ENCODE results near the gene PKDCC. TPM values are rescaled to one million over a fixed set of nuclear protein-coding genes. Genes with fewer than 3 reads are reported as not detected.

PKDCC gene
- total RNA-seq, 1 experiment from 2014 or later = 322 TPM

DNA sequence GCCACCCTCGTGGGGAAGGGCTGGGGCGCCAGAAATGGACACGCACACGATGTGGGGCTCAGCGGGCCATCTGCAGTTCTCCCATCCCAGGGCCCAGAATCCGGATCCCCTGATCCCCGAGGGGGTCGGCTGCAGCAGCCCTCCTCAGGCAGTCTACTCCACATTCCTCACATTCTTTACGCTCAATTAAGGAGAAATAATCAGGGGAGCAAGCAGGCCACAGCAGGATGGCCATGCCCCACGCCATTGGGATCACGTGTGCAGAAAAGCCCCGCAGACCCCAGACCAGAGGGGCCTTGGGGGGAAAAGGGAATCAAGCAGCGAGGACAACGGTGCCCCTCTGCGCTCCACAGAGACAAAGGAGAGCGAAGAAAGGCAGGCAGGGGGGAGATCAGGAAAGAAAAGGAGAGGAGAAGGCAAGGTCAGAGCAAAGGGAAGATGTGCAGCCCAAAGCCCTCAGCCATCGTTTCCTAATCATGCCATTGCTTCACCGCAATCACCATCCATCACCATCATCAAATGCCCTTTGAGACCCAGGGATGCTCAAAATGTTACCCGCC is 17.5 kb upstream of the PKDCC start:
- Mint-ChIP-seq H3K4me1 (ENCODE audit: low read depth, unreplicated experiment) (peaks cover 43% of the 10 kb centered on the region), H3K27me3 (ENCODE audit: insufficient read depth, unreplicated experiment) (no peaks in the 10 kb centered on the region), H3K36me3 (ENCODE audit: insufficient read depth, unreplicated experiment) (peaks cover 7% of the 10 kb centered on the region), H3K27ac (ENCODE audit: unreplicated experiment) (peak overlapping the region; percentile 74), H3K4me3 (ENCODE audit: unreplicated experiment) (no peak overlapping the region), H3K9me3 (ENCODE audit: unreplicated experiment) (no peaks in the 10 kb centered on the region)
- Histone ChIP-seq H3K9me3 (no peaks in the 10 kb centered on the region), H3K4me1 (peaks cover 42% of the 10 kb centered on the region), H3K4me3 (ENCODE audit: low read depth, low read length) (no peak overlapping the region), H3K27me3 (replicated peaks; ENCODE audit: control insufficient read depth, insufficient read depth, low read length) (no peaks in the 10 kb centered on the region), H3K36me3 (ENCODE audit: control insufficient read depth, insufficient read depth, low read length) (no peaks in the 10 kb centered on the region)
- POLR2A ChIA-PET = no interaction called here
- TF ChIP-seq CTCF (IDR thresholded peaks at IDR 0.05; ENCODE audit: insufficient read depth in 1 of 2, low read depth in 1 of 2, low read length in 1 of 2, severe bottlenecking in 1 of 2, unreplicated experiment in 1 of 2) = no peak
- intact Hi-C loops (cut with micrococcal nuclease; ENCODE audit: unreplicated experiment) = no loop called here
- CTCF ChIA-PET = no interaction called here
- BruUV-seq (replicated peaks) = no TSS peak
- DNase-seq = no peak

DNA sequence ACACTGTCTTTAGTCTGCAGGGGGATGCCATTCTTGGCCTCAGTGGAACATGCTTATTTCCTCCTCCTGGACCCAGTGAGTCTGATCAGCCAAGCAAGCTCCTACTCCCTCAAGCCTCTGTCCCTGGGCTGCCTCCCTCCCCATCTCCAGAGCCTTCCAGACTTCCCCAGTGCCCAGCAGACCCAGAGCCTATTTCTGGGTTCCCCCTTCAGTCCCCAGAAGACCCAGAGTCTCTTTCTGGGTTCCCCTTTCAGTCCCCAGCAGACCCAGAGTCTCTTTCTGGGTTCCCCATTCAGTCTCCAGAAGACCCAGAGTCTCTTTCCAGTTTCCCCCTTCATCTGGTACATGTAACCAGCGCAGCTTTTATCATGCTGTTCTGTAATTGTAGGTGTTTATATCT is 17.0 kb upstream of the PKDCC start:
- Histone ChIP-seq H3K4me1 (peaks cover 48% of the 10 kb centered on the region), H3K9me3 (no peaks in the 10 kb centered on the region), H3K36me3 (ENCODE audit: control insufficient read depth, insufficient read depth, low read length) (no peaks in the 10 kb centered on the region), H3K4me3 (ENCODE audit: low read depth, low read length) (no peak overlapping the region), H3K27me3 (replicated peaks; ENCODE audit: control insufficient read depth, insufficient read depth, low read length) (no peaks in the 10 kb centered on the region)
- Mint-ChIP-seq H3K27ac (ENCODE audit: unreplicated experiment) (peak overlapping the region; percentile 74), H3K4me3 (ENCODE audit: unreplicated experiment) (no peak overlapping the region), H3K9me3 (ENCODE audit: unreplicated experiment) (no peaks in the 10 kb centered on the region), H3K36me3 (ENCODE audit: insufficient read depth, unreplicated experiment) (peaks cover 7% of the 10 kb centered on the region), H3K27me3 (ENCODE audit: insufficient read depth, unreplicated experiment) (no peaks in the 10 kb centered on the region), H3K4me1 (ENCODE audit: low read depth, unreplicated experiment) (peaks cover 43% of the 10 kb centered on the region)
- TF ChIP-seq CTCF (IDR thresholded peaks at IDR 0.05; ENCODE audit: insufficient read depth in 1 of 2, low read depth in 1 of 2, low read length in 1 of 2, severe bottlenecking in 1 of 2, unreplicated experiment in 1 of 2) = no peak
- no TSS peak for BruUV-seq (replicated peaks)
- CTCF ChIA-PET = no interaction called here
- POLR2A ChIA-PET = no interaction called here
- intact Hi-C loops (cut with micrococcal nuclease; ENCODE audit: unreplicated experiment) = no loop called here
- no peak for DNase-seq

DNA sequence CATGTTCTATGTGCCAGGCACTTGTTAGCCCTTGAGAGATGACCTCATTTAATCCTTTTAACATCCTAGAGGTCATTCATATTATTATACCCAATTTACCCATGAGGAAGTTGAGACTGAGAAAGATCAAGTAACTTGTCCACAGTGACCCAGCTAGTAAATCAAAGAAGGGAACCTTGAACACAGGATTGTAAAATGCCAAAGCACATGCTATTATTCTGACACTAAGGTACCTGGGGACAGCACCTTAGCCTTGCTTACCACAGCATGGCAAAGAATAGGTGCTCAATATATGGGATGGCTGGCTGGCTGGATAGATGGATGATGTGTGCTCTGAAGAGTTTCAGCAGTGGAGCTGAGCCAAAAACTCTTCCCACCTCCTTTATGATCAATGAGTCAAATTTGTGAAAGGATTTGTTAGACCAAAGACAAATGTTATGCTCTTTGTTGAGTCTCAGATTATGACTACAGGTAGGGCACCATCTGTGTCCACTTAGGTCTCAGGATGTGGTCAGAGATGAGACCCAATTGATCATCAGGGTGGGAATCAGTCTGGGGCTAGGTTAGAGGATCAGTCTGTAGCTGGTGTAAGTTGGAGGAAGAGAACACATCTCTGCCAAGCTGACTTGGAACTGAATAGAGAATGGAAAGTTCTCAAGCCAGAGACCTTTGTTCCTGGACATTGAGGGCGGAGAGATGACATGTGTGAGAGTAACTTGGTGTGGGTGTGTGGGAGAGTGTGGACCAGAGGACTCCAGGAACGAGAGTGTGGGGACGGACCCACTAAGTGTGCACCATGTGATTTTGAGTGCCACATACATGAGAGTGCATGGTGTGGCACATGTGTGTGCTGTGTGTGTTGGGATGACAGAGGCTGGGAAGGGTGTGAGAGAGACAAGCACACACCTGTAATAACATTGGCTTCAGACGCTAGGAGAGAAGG is 16.3 kb upstream of the PKDCC start:
- BruUV-seq (replicated peaks) = no TSS peak
- DNase-seq = no peak
- Mint-ChIP-seq H3K36me3 (ENCODE audit: insufficient read depth, unreplicated experiment) (peaks cover 7% of the 10 kb centered on the region), H3K9me3 (ENCODE audit: unreplicated experiment) (no peaks in the 10 kb centered on the region), H3K27me3 (ENCODE audit: insufficient read depth, unreplicated experiment) (no peaks in the 10 kb centered on the region), H3K4me3 (ENCODE audit: unreplicated experiment) (no peak overlapping the region), H3K27ac (ENCODE audit: unreplicated experiment) (peak overlapping the region; percentile 74), H3K4me1 (ENCODE audit: low read depth, unreplicated experiment) (peaks cover 43% of the 10 kb centered on the region)
- ChIA-PET POLR2A (no interaction called here), CTCF (no interaction called here)
- H3K36me3 ChIP-seq (ENCODE audit: control insufficient read depth, insufficient read depth, low read length) = no peaks in the 10 kb centered on the region
- H3K4me1 ChIP-seq = peaks cover 55% of the 10 kb centered on the region
- H3K4me3 ChIP-seq (ENCODE audit: low read depth, low read length) = no peak overlapping the region
- H3K9me3 ChIP-seq = no peaks in the 10 kb centered on the region
- H3K27me3 ChIP-seq (replicated peaks; ENCODE audit: control insufficient read depth, insufficient read depth, low read length) = no peaks in the 10 kb centered on the region
- TF ChIP-seq CTCF (IDR thresholded peaks at IDR 0.05; ENCODE audit: insufficient read depth in 1 of 2, low read depth in 1 of 2, low read length in 1 of 2, severe bottlenecking in 1 of 2, unreplicated experiment in 1 of 2) = no peak
- intact Hi-C loops (cut with micrococcal nuclease; ENCODE audit: unreplicated experiment) = no loop called here
